NB4 (cell line): ENCODE data around the gene SEL1L.
"Not testable (repeated sequence)": the region's sequence is repeated elsewhere in the genome, so short reads cannot be mapped to it uniquely, and the experiment has no call there.

Experiments
- MYC ChIP-seq: IDR thresholded peaks from 2 replicates; pipeline ENCODE4 v1.6.1; 2011; ENCODE audit warnings: low read depth, low read length
- POLR2A ChIP-seq: IDR thresholded peaks from 2 replicates; pipeline ENCODE4 v1.6.1; 2011; ENCODE audit warnings: mild to moderate bottlenecking; ENCODE audit not compliant: insufficient read length; ENCODE audit errors: extremely low read depth
- TF ChIP-seq, protein P1 (sequence below): IDR thresholded peaks from one replicate; pipeline ENCODE4 v1.5.1; 2012; ENCODE audit warnings: low read depth, low read length

DNA sequence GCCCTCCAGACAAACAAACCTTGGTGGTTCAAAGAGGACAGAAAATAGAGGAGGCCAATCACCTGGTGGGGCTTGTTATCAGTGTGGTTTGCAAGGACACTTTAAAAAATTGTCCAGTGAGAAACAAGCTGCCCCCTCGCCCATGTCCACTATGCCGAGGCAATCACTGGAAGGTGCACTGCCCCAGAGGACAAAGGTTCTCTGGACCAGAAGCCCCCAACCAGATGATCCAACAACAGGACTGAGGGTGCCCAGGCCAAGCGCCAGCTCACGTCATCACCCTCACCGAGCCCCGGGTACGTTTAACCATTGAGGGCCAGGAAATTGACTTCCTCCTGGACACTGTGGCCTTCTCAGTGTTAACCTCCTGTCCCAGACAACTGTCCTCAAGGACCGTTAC lies 17.7 kb downstream of the SEL1L start:
- TF ChIP-seq, protein P1, sequence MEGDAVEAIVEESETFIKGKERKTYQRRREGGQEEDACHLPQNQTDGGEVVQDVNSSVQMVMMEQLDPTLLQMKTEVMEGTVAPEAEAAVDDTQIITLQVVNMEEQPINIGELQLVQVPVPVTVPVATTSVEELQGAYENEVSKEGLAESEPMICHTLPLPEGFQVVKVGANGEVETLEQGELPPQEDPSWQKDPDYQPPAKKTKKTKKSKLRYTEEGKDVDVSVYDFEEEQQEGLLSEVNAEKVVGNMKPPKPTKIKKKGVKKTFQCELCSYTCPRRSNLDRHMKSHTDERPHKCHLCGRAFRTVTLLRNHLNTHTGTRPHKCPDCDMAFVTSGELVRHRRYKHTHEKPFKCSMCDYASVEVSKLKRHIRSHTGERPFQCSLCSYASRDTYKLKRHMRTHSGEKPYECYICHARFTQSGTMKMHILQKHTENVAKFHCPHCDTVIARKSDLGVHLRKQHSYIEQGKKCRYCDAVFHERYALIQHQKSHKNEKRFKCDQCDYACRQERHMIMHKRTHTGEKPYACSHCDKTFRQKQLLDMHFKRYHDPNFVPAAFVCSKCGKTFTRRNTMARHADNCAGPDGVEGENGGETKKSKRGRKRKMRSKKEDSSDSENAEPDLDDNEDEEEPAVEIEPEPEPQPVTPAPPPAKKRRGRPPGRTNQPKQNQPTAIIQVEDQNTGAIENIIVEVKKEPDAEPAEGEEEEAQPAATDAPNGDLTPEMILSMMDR, result not testable (repeated sequence)
- not testable (repeated sequence) for TF ChIP-seq MYC, POLR2A
